OCI-M2 (cell line): ENCODE results near the gene MYRF.

Experiments
- DNase-seq: peaks from one replicate; lab custom pipeline; 2025; ENCODE audit not compliant: unreplicated experiment; lab: John Stamatoyannopoulos, UW

Gene MYRF

DNA sequence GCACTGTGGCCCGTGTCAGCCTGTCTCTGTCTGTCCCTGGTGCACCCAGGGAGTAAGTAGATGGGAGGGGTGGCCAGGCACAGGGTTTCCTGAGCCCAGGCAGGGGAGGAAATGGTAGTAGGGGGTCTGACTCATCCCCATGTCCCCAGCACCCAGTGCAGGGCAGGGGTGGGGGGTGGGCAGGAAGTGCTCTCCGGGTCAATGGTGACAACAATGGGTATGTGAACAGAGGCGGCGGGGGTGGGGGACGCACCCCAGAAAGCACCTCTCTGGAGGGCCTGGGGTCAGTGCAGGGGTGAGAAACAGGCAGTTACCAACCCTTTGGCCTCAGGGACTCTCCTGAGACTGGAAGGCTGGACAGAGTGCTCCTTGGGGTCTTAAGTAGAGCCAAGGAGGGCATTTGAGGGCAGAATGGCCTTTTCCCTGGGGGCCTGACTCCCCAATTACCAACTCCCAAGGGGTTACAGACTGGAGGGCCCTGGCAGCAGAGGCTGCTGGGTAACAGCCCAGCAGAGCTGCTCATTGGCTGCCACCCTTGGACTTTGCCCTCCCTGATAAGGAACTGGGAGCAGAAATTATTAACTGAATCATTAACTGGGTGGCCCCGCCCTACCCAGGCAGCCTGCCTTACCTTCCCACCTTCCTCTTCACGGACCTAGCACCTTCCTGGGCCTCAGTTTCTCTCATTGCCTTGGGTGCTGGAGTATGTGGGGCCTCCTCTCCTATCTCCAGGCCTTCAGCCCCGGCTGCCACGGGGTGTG lies 4.2 kb downstream of the MYRF start:
- no peak for DNase-seq

DNA sequence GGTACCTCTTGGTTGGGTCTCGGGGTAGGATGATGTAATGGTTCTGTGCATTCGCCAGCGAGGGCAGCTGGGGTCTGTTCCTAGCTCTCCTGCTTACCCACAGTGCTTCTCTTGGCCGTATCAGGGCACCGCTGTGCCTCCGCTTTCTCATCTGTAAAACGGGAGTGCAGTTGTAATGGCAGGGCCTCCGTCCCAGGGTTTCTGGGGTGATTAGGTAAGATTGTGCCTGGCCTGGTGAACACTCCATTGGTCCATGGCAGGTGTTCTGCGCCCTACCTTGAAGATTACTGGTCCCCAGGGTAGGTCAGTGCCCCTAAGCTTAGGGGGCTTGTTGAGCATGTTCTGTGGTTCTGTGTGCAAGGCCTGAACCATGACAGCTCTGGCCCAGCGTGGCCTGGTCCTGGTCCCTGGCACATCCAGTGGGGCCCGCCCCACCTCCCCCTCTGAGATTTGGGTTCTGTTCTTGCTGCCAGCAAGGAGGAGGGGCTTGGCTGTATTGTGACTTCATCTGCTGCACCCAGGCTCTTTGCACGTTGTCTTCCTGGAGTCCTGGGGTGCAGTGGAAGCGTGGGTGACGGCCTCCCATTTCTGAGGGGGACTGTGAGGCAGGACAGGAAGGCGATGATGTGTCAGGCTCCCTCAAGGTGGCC lies 4.9 kb downstream of the MYRF start:
- no peak for DNase-seq

DNA sequence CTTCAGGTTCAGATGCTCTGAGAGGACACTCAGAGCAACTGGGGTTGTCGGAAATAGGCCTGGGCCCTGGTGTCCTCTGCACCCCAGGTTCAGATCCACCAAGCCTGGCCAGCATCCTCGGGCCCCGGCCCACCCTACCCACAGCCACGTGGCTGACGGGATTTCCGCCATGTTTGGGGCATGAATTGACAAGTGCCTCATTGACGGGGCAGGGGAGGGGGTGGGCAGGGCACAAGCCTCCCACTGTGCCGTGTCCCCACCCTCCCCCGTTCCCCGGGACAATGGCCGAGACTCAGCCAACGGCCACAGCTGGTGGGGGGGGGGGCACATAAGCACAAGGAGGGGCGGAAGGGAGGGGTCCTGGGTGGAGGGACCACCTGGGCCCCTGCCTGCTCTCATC lies 8.5 kb downstream of the MYRF start:
- DNase-seq: no peak

DNA sequence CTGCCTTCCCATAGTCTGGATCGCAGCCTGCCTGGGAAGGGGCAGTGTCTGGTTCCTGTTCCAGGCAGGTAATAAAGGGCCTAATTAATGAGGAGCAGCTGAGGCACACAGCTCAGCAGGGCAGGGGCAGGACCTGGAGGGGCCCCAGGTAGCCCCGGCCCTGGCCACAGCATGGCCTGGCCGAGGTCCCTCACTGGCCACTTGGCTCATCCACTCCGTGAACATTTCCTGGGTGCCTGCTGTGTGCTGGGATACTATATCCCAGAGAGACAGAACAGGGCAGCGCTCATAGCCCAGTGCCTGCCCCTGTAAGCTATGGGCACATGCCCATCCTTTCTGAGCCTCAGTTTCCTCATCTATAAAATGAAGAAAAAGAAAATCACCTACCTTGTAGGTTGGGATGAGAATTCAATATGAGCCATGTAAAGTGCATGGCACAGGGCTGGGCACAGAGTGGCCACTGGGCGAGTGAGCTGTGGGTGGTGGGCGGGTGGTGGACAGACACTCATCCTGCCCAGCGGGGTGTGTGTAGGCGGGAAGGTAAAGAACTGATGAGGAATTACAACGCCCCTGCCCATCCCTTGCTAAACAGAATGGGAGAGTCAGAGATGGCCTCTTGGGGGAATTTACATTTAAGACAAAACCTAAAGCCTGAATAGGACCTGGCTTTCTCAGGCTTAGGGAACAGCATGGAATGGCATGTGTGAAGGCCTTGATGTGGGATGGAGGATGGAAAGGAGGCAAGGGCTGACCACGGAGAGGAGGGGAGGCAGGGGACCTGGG lies 9.2 kb downstream of the MYRF start:
- DNase-seq: no peak

DNA sequence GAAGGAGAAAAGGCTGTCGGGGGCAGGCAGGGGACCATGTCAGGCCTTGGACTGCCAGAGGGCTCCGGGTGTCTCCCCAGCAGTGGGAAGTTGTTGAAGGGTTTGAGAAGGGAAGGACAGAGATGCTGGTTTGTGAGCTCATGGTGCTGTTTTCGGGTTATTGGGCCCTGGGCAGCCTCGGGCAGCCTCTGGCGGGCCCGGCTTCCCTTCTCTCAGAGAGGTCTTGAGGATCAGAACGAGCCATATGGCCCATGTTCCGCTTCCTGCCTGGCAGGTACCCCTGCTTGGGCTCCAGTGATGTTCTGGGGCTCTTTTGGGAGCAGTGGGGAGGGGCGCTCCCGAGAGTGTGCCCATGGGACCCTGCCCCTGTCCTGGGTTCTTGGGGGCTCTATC lies 9.8 kb downstream of the MYRF start:
- DNase-seq: no peak

DNA sequence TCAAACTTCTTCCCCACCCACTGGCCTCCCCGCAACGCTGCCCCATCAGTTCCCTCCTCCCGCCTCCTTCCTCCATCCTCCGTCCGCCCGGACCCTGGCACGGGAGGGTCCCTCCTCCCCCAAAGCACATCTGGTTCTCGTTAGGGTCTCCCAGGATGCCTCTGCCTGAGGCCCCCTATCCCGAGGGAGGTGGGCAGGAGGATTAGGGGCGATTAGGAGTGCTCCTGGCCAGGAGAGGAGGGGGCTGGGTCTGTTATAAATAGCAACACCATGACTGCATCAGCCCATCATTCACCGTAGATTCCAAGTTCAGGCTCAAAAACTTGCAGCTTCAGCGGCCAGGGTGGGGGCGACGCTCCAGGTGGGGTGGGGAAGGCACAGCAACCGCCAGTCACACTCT lies 10.4 kb downstream of the MYRF start:
- DNase-seq: no peak

DNA sequence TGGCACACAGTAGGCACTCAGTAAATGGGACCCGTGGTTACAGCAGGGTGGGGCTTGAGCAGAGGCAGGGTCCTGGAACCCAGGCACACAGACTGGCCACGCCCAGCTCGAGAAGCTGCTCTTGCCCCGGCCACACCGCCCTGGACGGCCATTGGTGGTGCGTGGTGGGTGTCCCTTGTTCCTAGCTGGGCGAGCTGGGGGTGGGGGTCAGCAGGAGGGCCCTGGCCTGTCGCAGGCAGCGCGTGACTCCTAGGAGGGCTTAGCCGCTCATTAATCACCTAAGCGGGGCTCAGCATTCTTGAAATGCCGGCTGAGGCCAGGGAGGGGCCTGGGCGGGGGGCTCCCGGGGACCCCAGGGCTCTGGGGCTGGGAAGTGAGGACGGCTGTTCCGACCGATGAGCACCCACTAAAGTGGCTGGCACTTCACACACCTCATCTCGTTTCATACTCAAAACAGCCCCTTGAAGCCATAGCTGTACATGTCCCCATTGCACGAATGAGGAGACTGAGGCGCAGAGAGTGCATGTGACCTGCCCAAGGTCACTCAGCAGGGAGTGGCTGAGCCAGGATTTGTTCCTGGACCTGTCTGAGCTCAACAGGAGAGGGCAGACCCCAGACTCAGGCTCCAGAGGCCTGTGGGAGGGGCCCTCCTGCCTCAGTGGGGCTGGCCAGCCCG lies 11.6 kb downstream of the MYRF start:
- no peak for DNase-seq

DNA sequence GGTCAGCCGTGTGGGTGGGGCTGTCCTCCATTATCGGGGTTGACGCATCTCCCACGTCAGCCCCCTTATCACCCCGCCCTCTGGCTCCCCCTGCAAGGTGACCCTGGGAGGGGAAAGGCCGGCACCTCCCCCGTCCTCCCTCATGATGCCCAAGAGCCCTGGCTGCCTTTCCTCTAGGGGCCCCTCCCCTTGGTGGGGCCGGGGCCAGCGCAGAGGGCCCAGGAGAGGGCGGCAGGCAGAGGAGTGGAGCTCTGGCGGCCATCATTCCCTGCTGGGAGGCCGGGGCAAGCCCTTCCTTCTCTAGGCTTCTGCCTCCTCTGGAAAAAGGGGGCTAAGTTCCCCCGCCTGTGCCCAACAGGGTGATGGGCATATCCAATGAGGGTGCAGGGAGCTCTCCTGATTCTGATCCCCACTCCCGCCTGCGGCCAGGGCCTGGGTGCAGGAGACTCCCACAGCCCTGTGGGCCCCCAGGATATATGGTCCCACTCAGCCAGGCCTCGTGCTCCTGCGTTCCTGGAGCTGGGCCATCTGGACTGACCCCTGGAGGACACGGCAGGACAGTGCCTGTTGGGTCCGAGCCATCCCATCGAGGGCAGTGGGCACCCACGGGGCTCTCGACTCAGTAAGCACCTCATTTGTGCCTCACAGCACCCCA lies 12.3 kb downstream of the MYRF start:
- DNase-seq: no peak

DNA sequence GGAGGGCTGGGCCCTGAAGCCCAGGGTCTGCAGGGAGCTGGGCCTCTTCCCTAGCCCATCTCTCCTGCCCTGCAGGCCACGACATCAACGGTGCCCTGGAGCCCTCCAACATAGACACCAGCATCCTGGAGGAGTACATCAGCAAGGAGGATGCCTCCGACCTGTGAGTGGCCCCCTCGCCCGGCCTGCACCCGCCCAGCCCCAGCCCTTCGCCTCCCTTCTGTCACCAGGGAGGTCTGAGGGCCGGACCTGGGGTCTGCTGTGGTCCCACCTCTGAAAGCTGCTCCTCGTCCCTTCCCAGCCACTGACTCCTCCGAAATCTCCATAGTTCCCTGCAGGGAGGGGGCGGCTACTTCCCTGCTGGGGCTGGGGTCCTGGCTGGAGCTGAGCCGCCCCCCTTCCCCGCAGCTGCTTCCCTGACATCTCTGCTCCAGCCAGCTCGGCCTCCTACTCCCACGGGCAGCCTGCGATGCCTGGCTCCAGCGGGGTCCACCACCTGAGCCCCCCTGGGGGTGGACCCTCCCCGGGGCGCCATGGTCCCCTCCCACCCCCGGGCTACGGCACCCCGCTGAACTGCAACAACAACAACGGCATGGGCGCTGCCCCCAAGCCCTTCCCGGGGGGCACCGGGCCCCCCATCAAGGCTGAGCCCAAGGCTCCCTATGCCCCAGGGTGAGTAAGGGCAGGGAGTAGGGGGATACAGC lies 13.3 kb downstream of the MYRF start:
- DNase-seq: no peak

DNA sequence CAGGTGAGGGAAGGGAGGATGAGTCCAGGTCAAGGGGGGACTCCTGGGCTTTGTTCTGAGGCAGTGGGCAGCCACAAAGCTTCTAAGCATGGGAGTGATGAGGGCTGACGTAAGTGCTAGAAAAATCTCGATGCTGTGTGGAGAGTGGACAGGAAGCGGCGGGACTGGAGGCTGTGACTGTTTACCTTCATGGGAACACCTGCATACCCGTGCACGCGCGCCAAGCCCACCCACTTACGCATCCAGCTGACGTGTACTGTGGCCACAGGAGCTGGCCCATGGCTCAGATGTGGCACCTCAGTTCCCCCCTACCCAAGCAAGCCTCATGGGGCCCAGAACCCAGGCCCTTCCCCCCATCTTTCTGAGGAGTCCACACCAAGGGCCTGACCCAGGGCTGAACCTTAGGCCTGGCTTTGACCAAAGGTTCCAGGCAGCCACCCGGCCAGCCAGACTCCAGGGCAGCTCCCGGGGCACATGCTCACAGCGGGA lies 14.0 kb downstream of the MYRF start:
- DNase-seq: no peak

DNA sequence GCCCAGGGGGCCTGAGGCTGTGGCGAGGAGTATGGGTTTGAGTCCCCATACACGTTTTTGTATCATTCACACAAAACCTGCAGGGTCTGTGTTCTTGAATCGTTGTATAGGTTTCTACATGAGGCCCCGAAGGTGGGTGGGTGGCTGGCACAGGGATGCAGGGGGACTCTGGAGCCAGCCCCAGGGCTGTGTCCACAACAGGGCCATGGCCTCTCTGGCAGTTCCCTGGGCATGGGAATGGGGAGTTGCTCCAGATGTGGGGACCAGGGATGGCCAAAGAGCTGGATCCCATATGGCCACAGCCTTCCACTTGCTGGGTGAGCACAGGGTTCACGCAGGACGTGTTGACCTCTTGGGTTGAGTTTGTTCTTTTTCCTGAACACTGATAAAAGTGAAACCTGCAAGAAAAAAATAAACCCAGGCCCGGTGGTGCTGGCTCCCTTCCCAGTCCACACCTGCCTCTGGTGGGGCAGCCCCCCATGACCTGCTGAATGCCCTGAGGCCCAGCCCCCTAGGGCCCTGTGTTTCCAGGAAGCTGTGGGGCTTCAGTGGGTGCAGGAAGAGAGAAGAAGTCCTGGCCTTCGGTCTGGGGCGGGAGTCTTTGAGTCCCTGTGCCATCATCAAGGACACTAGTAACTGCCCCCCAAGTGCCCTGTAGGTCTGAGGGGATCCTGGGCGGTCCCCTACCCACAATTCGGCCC lies 16.1 kb downstream of the MYRF start:
- no peak for DNase-seq

DNA sequence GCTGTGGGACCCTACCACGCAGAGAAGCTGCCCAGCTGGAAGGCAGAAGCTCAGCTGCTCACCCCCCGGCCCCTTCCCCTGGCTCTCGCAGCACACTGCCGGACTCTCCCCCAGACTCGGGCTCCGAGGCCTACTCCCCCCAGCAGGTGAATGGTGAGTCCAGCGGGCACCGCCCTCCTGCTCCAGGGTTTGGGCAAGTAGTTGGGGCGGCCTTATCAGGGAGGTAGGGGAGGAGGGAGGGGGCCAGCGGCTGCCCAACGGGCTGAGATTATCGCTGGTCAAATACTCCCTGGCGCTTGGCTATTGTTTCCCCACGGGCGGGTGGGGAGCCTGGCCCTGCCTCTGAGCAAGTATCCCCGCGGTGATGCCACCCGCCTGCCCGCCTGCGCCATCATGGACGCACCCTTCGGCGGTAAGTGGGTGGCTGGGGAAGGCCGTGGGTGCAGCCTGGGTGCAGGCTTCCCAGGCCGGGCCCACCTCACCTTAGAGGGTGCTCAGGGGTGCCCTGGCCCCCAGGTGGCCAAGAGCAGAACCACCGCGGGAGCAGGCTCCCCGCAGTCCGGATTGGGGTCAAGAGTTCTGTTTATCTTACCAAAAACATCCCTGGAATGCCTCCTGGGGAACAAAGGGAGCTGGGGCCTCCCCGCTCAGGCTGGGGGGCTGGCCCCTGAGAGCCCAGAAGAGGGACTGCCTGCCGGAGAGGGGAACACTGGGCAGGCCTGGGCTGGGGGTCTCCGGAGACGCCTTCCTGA lies 16.9 kb downstream of the MYRF start:
- DNase-seq: no peak

DNA sequence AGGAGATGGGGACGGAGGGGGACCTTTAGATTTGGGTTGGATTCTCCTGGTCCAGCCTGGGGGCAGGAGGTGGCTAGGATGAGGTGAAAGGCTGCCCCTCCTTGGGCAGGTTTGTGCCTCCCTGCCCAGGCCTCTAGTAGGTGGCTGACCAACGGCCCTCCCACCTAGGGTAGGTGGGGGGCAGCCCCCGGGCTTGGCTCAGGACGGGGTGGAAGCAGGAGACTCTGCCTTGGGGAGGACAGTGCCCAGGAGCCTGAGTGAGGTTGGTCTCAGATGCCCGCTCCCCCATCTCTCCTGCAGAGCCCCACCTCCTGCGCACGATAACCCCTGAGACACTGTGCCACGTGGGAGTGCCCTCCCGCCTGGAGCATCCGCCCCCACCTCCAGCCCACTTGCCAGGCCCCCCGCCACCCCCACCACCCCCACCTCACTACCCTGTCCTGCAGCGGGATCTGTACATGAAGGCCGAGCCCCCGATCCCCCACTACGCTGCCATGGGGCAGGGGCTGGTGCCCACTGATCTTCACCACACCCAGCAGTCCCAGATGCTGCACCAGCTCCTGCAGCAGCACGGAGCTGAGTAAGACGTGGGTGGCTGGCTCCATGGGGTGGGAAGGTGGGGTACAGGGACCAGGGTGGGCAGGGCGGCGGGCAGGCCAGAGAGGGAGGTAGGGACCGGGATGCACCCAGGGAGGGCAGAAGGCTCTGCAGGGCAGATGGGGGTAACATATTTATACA lies 17.7 kb downstream of the MYRF start:
- no peak for DNase-seq

DNA sequence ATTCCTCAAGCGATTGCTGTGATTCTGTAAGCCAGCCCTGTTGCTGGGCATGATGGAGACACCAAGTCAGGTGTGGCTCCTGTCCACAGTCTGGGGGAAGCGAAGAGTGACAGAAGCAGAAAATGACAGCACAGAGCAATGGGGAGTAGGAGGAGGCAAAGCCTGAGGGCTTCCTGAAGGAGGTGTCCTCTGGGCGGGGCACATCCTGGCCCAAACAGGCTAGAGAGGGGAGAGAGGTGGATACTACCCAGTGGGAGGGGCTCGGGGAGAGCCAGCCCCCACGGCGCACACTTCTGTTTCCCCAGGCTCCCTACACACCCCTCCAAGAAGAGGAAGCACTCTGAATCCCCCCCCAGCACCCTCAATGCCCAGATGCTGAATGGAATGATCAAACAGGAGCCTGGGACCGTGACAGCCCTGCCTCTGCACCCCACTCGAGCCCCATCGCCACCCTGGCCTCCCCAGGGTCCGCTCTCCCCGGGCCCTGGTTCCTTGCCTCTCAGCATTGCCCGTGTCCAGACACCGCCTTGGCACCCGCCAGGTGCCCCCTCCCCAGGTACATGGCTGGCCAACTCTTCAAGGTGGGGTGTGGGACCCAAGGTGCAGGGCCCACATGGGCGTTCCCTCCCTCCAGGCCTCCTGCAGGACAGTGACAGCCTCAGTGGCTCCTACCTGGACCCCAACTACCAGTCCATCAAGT lies 18.9 kb downstream of the MYRF start:
- no peak for DNase-seq

DNA sequence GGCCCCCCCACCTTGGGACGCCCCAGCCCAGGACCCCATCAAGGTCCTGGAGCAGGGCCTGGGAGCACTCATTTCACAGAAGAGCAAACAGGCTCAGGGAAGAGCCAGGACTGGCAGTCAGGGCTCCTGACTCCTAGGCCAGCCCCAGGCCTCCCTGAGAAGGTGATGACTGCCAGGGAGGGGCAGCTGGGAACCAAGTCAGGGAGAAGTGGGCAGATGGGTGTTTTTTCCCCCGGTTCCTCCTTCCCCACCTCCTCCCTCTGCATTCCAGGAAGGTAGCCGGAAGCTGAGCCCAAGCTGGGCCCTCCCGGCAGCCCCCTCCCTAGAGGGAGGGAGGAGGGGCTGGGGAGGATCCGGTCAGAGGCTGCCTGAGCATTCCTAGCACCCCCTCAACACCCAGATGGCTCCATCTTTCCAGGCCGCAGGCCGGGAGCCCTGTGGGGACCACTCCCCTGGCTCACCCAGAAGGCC lies 19.6 kb downstream of the MYRF start:
- no peak for DNase-seq

DNA sequence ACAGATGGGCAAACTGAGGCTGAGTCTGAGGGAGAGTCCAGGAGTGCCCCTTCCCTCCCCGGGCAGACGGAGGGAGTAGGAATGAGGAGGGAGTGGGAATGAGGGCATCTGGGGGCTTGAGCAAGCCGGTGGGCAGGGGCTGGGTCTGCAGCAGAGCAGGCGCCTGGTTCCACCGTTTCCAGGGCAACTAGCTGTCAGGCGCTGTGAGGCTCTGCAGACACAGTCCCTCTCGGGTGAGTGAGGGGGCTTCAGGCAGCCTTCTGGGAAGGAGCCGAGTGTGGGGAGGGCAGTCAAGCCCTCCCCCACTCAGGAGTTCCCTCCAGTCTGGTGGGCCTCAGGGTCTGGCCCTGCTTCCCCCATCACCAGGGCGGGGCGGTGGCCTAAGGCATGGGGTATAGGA lies 20.9 kb downstream of the MYRF start:
- DNase-seq: no peak

DNA sequence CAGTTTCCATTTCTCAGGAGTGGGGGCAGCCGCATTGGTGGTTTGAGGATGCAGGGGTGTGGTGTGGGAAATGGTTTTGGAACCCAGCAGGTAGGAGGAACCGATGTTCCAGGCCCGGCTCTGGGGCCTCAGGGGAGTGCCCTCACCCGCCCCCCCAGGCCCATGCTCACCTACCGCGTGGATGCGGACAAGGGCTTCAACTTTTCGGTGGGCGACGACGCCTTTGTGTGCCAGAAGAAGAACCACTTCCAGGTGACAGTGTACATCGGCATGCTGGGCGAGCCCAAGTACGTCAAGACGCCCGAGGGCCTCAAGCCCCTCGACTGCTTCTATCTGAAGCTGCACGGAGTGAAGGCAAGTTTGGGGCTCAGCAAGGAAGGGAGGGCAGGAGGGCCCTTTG lies 21.4 kb downstream of the MYRF start:
- no peak for DNase-seq

DNA sequence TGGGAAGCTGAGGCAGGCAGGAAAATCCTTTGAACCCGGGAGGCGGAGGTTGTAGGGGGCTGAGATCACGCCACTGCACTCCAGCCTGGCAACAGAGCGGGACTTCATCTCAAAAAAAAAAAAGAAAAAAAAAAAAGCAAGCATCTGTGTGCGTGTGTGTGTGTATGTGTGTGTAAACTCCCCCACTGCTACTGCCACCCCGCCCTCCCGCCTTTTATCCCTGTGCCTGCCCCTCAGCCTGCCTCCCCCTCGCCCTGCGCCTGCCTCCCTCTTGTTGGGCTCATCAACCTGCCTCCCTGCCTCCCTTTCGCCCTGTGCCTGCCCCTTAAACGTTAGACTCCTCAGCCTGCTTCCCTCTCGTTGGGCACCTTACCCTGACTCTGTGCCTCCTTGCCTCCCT lies 22.0 kb downstream of the MYRF start:
- no peak for DNase-seq
